ENCODE measurements around the gene NKG7.

DNA sequence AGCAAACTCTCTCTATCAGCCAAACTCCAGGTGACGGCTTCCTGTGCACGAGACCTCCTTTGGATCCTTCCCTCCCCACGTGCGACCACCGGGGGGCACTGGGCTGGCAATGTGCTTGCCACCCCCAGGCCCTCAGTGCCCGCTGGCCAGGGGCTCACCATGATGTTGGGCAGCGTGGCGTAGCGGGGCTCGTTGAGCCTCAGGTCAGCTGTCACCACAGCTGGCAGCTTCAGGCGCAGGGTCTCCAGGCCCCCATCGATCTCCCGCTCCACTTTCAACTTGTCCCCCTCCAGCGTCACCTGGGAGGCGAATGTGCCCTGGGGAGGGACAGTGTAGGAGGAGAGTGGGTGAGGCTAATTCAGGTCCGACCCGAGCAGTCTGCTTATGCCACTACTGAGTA, 25.7 kb downstream of the NKG7 start:
- no peak for TF ChIP-seq POLR2A (IDR thresholded peaks at IDR 0.05)
- TF ChIP-seq POLR2AphosphoS5 (IDR thresholded peaks at IDR 0.05), result no peak
- TF ChIP-seq, protein P1, sequence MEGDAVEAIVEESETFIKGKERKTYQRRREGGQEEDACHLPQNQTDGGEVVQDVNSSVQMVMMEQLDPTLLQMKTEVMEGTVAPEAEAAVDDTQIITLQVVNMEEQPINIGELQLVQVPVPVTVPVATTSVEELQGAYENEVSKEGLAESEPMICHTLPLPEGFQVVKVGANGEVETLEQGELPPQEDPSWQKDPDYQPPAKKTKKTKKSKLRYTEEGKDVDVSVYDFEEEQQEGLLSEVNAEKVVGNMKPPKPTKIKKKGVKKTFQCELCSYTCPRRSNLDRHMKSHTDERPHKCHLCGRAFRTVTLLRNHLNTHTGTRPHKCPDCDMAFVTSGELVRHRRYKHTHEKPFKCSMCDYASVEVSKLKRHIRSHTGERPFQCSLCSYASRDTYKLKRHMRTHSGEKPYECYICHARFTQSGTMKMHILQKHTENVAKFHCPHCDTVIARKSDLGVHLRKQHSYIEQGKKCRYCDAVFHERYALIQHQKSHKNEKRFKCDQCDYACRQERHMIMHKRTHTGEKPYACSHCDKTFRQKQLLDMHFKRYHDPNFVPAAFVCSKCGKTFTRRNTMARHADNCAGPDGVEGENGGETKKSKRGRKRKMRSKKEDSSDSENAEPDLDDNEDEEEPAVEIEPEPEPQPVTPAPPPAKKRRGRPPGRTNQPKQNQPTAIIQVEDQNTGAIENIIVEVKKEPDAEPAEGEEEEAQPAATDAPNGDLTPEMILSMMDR (IDR thresholded peaks at IDR 0.05), result no peak

Data from breast epithelium (tissue), 3 donors.